ENCODE data around the gene SESN1. TPM values are rescaled to one million over a fixed set of nuclear protein-coding genes. Genes with fewer than 3 reads are reported as not detected.

Gene SESN1
- total RNA-seq, 2 donors from 2014 or later = 26.2 to 63.1 TPM

- peaks cover 0 to 29% of the 10 kb centered on the region in 2 donors for H3K4me1 ChIP-seq (ENCODE audit: control insufficient read depth in 1 of 2, low read depth in 2 of 2)
- DNase-seq (ENCODE audit: low spot score) (no peak), ATAC-seq (ENCODE audit: insufficient number of reproducible peaks, low FRiP score, low read depth) (no peak)
- TF ChIP-seq, protein P1, sequence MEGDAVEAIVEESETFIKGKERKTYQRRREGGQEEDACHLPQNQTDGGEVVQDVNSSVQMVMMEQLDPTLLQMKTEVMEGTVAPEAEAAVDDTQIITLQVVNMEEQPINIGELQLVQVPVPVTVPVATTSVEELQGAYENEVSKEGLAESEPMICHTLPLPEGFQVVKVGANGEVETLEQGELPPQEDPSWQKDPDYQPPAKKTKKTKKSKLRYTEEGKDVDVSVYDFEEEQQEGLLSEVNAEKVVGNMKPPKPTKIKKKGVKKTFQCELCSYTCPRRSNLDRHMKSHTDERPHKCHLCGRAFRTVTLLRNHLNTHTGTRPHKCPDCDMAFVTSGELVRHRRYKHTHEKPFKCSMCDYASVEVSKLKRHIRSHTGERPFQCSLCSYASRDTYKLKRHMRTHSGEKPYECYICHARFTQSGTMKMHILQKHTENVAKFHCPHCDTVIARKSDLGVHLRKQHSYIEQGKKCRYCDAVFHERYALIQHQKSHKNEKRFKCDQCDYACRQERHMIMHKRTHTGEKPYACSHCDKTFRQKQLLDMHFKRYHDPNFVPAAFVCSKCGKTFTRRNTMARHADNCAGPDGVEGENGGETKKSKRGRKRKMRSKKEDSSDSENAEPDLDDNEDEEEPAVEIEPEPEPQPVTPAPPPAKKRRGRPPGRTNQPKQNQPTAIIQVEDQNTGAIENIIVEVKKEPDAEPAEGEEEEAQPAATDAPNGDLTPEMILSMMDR (IDR thresholded peaks at IDR 0.05) = no peak
- H3K27me3 ChIP-seq (replicated peaks; ENCODE audit: insufficient read depth) = no peaks in the 10 kb centered on the region
- H3K4me3 ChIP-seq = no peak overlapping the region
- no peaks in the 10 kb centered on the region for H3K36me3 ChIP-seq
- no peaks in the 10 kb centered on the region for H3K9me3 ChIP-seq
- H3K27ac ChIP-seq = no peak overlapping the region
Measured at GRCh38 chr6:109024784-109025183, 69.9 kb downstream of the SESN1 start.

DNA sequence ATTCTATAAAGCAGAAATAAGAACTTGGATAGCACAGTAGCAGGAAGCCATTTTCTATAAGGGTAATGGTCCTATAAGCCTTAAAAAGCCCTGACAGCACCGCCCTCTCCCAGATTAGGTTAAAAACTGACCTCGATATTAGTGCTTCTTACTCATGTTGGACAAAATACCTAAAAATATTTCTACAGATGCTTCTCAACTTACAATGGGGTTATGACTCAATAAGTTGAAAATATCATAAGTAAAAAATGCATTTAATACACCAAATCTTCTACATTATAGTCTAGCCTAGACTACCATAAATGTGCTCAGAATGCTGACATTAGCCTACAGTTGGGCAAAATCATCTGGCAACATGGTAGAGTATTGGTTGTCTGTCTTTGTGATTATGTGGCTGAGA, 70.3 kb downstream of the SESN1 start:
- DNase-seq (ENCODE audit: low spot score) (no peak), ATAC-seq (ENCODE audit: insufficient number of reproducible peaks, low FRiP score, low read depth) (no peak)
- H3K36me3 ChIP-seq = no peaks in the 10 kb centered on the region
- no peak overlapping the region for H3K27ac ChIP-seq
- TF ChIP-seq, protein P1 (IDR thresholded peaks at IDR 0.05) = no peak
- H3K27me3 ChIP-seq (replicated peaks; ENCODE audit: insufficient read depth) = no peaks in the 10 kb centered on the region
- H3K4me3 ChIP-seq = no peak overlapping the region
- no peaks in the 10 kb centered on the region for H3K9me3 ChIP-seq
- H3K4me1 ChIP-seq (ENCODE audit: control insufficient read depth in 1 of 2, low read depth in 2 of 2) = peaks cover 0 to 29% of the 10 kb centered on the region in 2 donors

- Histone ChIP-seq H3K36me3 (no peaks in the 10 kb centered on the region), H3K9me3 (no peaks in the 10 kb centered on the region), H3K4me1 (ENCODE audit: control insufficient read depth in 1 of 2, low read depth in 2 of 2) (peaks cover 0 to 25% of the 10 kb centered on the region in 2 donors), H3K27ac (no peak overlapping the region), H3K4me3 (no peak overlapping the region), H3K27me3 (replicated peaks; ENCODE audit: insufficient read depth) (no peaks in the 10 kb centered on the region)
- DNase-seq (ENCODE audit: low spot score) (no peak), ATAC-seq (ENCODE audit: insufficient number of reproducible peaks, low FRiP score, low read depth) (no peak)
- TF ChIP-seq, protein P1 (IDR thresholded peaks at IDR 0.05) = no peak
Measured at GRCh38 chr6:109023356-109023925, 71.2 kb downstream of the SESN1 start.

- Histone ChIP-seq H3K27ac (no peak overlapping the region), H3K9me3 (no peaks in the 10 kb centered on the region), H3K4me1 (ENCODE audit: control insufficient read depth in 1 of 2, low read depth in 2 of 2) (peaks cover 0 to 25% of the 10 kb centered on the region in 2 donors), H3K27me3 (replicated peaks; ENCODE audit: insufficient read depth) (no peaks in the 10 kb centered on the region), H3K4me3 (no peak overlapping the region), H3K36me3 (no peaks in the 10 kb centered on the region)
- TF ChIP-seq, protein P1 (IDR thresholded peaks at IDR 0.05) = no peak
- ATAC-seq (ENCODE audit: insufficient number of reproducible peaks, low FRiP score, low read depth) (no peak), DNase-seq (ENCODE audit: low spot score) (no peak)
Measured at GRCh38 chr6:109021870-109022269, 72.8 kb downstream of the SESN1 start.

- TF ChIP-seq, protein P1 (IDR thresholded peaks at IDR 0.05) = no peak
- no peak overlapping the region for H3K4me3 ChIP-seq
- no peaks in the 10 kb centered on the region for H3K27me3 ChIP-seq (replicated peaks; ENCODE audit: insufficient read depth)
- H3K4me1 ChIP-seq (ENCODE audit: control insufficient read depth in 1 of 2, low read depth in 2 of 2) = peaks cover 0 to 26% of the 10 kb centered on the region in 2 donors
- H3K36me3 ChIP-seq = no peaks in the 10 kb centered on the region
- no peak overlapping the region for H3K27ac ChIP-seq
- no peaks in the 10 kb centered on the region for H3K9me3 ChIP-seq
- ATAC-seq (ENCODE audit: insufficient number of reproducible peaks, low FRiP score, low read depth) = no peak
- DNase-seq (ENCODE audit: low spot score) = no peak
Measured at GRCh38 chr6:109019911-109020310, 74.7 kb downstream of the SESN1 start.
